ENCODE data around the gene PDE4D.

The PDE4D gene

DNA sequence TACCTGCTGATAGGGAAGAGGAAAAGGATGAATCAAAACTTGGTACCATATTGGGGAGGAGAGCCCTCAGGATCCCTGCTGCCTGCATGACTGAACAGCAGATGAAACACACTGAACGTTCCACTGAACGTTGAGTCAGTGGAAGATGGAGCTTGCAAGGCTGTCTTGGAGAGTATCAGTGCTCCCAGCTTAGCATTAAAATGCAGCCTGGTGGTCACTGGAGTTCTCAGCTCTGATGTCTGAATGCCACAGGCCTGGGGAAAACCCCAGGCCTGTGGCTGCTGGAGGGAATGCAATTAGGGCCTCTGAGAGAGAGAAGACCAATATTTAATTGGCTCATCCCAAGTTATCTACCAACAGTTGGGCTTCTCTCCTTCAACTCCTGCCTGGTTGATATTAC, 54.5 kb downstream of the PDE4D start:
- no peak for DNase-seq (ENCODE audit: low read depth, low spot score)

DNA sequence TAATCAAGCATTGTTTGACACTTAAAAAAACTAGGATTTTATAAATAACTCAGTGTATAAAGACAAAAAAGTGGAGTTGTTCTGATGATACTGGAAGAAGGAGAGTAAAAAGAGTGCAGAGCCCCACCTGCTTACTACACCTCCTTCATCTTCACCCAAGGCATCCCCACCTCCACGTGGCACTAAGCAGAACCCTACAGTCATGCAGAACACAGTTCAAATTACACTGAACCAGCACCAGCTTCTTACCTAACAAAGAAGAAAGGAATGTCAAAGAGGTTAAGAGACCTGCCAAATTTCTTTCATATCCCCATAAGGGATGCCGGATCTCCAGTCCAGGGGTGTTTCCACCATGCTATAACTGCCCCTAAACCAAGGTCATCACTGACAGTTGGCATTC, 55.5 kb downstream of the PDE4D start:
- DNase-seq (ENCODE audit: low read depth, low spot score): no peak

DNA sequence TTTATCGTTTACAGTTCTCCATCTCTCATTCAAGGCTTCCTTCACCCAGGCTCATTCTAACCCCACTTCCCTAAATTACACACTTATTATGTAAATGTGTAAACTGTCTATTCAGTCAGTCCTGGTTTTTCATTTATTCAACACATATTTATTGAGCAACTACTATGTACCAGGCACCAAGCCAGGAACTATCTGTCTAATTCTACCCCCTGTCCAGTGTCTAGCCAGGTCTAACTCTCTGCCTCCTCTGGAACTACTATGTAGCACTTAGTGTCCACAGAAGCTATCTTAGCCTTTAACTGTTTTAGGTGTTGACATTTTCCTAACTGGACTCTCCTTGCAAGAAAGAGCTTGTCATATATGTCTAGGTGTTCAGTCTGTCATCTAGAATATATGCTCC, 56.5 kb downstream of the PDE4D start:
- DNase-seq (ENCODE audit: low read depth, low spot score): no peak

DNA sequence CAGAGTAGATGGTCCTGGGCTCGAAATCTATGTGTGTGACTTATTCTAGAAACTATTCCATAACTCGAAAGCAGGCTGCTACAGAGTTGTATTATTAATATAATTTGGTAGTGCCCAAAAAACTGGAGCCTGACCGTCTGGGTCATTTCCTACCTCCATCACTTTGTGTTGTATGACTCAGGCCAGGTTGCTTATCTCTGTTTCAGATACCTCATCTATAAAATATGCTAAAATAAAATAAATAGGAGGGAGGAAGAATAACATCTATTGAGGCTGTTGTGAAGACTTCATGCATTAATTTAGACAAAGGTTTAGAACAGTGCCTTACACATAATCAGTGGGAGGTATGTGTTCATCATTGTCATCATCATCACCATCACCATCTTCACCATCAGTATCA, 57.7 kb downstream of the PDE4D start:
- DNase-seq (ENCODE audit: low read depth, low spot score): no peak

DNA sequence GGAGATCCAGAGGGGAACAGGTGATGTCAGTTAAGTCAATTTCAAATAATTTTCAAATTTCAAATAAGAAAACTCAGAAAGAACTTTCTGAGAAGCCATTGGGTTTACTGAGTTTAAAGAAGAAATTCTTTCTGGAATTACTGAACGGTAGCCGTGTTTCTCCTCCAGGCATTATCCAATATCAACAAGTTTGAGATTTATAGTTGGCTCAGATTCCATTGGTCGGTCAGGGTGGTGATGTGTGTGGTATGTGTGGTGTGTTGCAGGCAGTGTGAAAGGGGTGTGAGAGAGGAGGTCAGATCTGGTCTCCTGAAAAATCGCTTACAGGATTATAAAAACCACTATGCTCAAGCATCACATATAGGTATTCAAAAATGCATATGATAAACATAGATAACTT, 60.1 kb downstream of the PDE4D start:
- DNase-seq (ENCODE audit: low read depth, low spot score): no peak

DNA sequence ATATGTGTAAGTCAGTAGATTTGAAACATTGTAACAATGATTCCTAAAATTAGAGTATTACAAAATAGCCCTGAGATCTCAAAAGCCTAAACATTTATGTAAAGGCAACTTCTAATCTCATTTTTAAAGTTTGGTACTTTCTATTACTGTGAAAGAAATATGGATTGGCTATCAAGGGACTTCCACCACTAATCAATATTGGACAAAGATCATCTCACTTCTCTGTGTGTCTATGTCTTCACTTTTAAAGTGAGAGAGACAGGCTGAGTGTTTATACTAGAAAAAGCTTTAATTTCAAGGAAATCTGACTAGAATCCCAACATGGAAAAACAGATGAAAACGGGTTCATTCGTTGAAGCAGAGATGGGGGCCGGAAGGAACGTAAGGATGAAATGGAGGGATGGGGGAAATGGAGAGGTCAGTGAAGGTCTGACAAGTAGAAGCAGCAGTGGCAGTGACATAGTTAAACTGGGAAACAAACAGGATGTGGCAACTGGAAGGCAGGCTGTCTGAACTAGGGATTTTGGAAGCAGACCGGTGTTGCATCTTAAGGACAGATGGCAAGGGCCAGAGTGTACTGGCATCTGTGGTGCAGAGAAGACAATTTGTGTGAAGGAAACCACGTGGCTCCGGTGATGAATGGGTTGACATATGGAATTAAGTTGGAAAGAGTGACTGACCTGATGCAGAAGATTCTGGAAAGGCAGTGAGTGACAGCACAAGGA, 60.8 kb downstream of the PDE4D start:
- DNase-seq (ENCODE audit: low read depth, low spot score): no peak

DNA sequence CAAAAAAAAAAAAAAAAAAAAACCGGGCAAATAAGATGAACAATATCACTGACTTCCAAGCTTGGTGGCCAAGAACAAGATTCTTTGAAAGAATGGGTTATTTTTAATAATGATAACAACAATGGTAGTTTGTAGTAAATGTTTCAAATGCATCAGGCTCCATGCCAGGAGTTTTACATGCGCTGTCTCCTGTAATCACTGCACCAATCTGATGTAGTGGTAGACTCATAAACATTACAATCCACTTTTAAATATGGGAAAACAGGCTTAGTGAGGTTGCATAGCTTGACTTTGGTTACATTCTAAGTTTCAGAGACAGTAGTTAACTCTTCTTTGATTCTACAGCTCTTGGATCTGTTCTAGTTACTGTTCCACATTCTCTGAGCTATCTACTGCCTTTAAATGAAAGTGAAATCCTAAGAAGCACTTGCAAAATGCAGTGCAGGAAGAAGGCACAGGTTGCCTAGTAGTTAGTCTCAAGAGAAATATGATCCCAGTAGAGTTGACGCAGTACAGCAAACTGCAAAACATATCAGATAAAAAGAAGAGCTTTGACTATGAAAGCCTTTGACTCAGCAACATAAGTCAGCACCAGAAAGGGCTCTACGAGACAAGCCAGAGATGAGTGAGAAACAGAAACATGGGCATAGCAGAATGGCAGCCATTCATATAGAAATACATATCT, 62.1 kb downstream of the PDE4D start:
- DNase-seq (ENCODE audit: low read depth, low spot score): no peak

DNA sequence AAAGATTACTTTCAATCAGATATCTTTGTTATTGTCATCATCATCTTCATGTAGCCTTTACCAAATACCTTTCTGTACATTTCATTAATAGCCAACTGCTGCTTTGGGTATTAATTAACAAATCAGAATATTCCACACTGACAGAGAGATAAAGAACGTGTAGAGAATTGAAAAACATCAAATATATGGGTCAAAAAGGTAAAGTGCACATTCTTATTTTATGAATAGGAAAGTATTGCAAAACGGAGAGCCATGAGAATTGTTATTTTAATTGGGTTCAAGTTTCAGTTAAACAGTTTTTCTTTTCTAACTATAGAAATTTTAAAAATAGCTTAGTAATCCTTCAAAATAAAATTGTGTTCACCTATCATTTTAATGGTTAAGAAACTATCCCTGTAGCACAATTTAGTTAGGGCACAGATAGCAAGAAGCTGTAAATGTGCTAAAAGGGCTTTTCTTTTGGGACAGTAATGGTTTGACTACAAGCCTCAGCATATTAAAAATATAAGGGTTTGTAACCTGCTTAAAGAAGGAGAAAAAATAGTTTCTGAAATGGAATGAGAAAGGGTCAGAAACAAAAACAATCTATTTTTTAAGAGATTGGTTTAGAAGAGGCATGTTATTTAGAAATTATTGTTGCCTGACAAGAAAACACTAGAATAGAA, 62.9 kb downstream of the PDE4D start:
- DNase-seq (ENCODE audit: low read depth, low spot score): no peak

DNA sequence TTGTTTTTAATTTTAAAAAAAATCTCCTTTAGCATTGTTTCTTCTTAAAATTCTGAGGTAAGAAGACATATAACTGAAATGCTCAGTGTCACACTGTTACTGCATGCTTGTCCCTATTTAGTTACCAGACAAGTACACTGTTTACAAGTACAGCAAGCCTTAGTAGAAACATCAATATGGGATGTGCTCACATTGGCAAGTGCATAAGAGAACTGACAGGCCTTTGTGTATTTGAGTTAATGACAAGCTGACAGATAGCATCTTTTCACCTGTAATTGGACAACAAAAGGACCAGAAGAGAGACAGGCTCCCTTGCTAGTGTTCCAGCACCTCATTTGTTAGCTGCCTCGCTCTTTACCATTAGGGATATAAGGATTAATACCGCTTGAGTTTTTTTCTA, 63.6 kb downstream of the PDE4D start:
- DNase-seq (ENCODE audit: low read depth, low spot score): no peak

DNA sequence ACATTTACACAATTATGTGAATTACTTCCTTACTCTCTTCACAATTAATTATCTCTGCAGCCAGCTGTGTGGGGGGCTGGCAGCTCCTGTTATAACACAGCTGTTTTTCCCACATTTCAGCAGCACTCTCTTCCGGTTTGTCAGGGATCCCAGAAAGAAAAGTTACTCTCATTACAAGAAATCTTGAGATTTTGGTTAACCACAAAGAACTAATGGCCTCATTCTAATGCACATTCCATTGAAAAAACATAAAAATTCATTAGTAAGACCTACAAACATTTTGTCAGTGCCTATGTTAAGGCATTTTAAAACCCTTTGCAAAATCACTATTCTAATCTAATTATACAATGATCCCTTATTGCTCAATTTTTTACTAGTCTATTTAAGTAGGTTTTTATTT, 64.1 kb downstream of the PDE4D start:
- DNase-seq (ENCODE audit: low read depth, low spot score): no peak

DNA sequence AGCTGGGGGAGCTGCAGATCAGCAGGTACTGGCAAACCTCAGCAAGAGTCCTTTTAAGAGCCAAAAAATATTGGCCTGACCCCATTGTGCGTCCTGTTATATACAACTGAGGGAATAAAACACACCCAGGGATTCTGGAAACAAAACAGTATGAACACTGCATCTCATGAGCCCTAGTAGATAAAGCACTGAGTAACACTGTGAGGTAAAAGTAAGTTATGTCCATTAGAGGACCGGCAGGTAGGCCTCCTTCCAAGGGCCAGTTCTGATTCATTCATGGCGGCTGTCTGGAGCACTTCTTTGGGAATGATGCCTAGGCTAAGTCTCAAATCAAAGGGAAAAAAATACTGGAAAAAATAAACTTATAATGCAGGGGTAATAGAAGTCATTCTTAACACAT, 64.9 kb downstream of the PDE4D start:
- DNase-seq (ENCODE audit: low read depth, low spot score): no peak

DNA sequence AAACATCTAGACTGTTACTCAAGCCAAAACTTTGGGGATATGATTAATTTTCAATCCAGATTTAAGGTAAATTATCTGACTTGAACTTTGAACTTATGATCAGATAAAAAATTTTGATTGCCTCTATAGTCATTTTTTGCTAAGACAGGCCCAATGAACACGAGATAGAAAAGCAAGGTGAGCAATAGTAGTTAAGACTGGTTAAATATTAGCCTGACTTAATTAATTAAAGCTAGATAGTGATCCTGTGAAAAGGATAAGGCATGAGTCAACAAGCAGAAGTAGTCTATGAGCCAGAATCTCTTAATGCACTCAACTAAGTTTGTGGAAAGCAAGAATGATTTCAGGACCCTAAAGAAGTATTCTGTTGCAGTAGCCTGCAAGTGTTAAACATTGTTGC, 66.5 kb downstream of the PDE4D start:
- no peak for DNase-seq (ENCODE audit: low read depth, low spot score)

DNA sequence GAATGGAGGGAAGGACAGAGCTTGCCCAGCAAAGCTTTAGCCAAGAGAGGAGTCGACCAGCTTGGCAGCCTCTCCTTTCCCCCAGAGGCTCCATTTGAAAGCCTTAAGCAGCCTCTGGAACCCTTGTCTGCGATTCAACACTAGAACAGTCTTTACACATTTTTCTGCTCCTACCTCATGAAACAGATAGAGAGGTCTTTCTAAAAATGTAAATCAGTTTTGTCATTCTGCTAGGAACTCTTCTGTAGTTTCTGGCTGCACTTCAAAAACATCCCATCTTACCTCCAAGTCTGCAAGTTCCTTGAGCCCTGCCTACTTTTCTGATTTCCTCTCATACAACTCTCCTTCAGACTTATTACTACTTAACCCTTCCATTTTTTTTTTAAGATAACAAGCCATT, 70.1 kb downstream of the PDE4D start:
- no peak for DNase-seq (ENCODE audit: low read depth, low spot score)

DNA sequence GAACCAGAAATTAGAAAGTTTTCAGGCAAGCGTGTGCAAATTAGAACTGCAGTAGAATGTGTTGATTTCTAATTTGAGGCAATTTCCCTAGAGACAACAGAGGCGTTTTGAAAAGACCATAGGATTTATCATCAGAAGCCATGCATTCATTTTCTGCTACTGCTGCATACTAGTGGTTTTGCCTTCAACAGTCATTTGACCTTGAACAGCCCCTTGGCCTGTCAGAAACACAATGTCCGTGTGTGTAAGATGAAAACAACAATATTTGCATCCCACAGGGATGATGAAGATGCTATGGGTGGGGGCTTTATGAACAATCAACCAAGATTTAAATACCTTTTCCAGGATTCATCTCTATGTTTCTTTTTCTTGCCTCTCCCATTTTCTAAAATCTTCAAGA, 73.7 kb downstream of the PDE4D start:
- DNase-seq (ENCODE audit: low read depth, low spot score): no peak

DNA sequence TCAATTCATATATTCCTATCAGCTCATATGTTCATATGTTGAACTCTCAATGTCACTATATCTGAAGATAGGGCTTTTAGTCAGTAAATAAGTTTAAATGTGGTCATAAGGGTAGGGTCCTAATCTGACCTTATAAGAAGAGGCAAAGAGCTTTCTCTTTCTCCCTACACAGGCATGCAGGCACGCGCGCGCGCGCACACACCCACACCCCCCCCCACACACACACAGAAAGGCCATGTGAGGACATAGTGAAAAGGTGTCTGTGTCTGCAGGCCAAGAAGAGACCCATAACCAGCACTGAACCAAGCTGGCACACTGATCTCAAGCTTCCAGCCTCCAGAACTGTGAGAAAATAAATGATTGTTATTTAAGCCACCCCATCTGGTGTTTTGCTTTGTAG, 76.0 kb downstream of the PDE4D start:
- no peak for DNase-seq (ENCODE audit: low read depth, low spot score)

DNA sequence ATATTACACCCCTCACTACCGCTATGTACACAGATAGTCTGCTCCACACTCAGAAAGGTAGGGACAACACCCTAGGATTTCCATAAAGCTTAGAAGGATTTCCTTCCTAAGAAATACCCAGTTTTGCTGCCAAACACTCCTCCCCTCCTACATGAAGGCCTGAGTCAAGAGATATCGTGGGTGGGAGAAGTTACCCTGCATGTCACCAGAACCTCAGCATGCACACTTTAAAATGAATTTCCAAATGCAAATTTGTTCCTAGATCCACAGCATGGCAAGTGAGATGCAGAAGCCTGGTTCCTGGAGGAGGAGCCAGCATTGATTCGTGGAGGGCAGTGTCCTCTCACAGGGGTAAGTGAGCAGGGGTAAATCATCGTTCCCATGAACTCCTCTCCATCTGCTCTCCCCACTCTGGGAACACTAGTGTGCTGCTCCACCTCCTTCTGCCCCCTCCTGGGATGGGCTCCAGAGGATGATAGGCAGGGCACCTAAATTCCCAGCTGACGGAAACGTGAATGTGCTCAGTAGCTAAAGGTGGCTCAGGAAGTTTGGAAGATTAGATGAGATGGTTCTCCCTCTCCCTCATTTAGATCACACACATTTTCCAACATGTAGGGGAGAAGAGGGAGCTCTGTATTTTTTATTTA, 76.7 kb downstream of the PDE4D start:
- no peak for DNase-seq (ENCODE audit: low read depth, low spot score)

DNA sequence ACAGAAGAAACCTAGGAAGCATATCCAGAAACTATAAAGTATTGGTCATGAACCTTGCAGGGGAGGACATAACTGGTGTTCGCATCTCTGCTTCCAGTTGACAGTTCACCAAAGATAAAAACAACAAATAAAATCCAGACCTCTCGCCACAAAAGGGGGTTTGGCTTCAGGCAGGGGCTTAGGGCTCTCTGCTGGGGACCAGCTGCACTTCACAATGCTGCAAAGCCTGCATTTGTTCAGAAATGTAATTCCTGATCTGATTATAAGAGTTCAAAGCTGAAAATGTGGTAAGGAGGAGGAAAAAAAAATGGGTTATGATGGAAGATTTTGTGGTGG, 79.0 kb downstream of the PDE4D start:
- no peak for DNase-seq (ENCODE audit: low read depth, low spot score)

DNA sequence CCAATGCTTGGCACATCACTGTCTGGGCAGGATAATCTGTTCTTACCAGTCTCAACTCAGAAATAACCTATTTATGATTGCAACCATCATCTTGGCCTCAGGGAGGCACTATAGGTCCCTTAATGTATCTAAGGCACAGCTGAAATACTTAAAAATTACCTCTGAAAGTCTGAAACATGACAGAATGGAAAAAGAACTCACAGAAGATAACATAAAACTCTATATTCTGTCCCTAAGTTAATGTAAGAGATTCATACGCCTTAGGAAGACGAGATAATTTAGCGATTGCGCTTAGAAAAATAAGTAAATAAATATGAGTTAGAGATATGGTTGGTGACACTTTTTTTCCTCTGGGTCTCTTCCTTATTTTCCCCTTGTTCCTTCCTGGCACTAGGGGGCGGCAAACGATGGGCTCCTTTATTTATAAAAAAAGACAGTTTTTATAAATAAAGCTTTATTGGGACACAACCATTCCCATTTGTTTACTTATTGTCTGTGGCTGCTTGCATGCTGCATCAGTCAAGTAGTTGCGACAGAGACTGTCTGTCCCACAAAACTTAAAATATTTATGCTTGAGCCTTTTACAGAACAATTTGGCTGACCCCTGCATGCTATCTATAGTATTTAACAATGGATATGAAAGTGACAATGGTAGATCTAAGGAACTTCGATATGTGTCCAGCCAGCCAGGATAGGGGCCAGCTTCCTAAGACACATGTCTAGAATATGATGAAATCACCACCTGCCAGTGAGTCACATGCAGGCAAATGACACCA, 79.6 kb downstream of the PDE4D start:
- peak; percentile 57 for DNase-seq (ENCODE audit: low read depth, low spot score)

DNA sequence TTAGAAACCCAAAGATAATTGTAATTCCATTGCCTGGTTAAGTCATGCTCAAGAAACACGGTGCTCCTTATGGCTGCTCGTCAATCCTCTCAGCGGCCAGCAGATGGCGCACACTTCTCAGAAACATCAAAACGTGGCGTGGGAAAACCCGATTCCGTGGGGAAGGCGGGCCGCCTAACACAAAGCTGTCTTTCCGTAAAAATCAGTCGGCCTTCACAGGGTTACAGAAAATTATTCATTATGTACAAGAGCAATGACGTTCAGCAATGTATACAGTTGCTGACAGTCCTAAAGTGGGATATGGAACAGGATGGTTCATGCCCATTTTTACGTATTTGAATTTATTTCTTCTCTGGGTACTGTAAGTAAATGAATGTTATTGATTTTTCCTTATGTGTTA, 83.5 kb downstream of the PDE4D start:
- no peak for DNase-seq (ENCODE audit: low read depth, low spot score)

DNA sequence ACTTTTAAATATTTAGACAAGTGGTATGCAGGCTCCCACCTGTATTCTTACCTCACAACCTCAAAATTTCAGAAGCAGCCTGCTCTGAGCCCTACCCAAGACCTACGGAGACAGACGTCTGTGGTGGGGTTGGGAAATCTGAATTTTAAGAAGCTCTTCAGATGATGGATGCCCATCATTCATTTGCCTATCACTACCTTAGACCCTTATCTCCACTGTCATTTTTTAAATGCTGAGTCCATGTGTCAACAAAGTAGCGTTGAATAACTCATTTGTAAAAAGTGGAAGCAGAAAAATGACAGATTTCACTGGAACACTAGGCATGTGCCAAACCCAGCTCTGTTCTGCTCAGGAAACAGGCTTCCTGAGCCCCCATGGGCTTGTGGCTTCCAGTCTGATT, 85.7 kb downstream of the PDE4D start:
- DNase-seq (ENCODE audit: low read depth, low spot score): no peak

DNA sequence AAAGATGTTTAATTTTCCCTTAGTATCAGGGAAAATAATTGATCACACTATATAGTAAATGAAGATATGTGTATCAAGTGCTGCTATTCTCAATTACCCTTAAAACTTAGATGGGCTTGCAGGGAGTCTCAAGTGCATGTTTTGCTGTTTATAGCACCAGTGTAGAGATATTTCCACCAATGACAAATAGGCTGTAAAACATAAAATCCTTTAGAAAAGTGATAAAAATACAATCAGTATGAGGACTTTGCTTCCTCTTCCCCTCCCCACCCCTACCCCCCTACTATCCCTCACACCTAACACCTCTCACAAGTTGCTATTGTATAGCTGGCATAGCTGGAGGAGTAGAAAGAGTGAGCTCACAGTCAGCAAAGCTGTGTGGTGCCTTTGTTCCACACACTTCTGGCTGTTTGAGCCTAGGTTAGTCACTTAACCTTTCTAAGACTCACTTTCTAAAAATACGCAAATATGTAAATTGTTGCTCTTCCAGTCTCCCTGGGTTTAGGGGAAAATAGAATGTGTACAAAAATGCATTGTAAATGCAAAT, 93.1 kb downstream of the PDE4D start:
- no peak for DNase-seq (ENCODE audit: low read depth, low spot score)
